IPS-15b (cell line): ENCODE results near the gene STAT5B.
"Not testable (repeated sequence)": the region's sequence is repeated elsewhere in the genome, so short reads cannot be mapped to it uniquely, and the experiment has no call there.

Source experiments
- H3K27me3 ChIP-seq: one replicate; pipeline ENCODE4 v1.6.1; 2013; ENCODE audit warnings: low read length; ENCODE audit not compliant: control insufficient read depth, insufficient read depth
- H3K36me3 ChIP-seq: one replicate; pipeline ENCODE4 v1.6.1; 2013; ENCODE audit warnings: low read length; ENCODE audit not compliant: control insufficient read depth, insufficient read depth
- H3K4me1 ChIP-seq: one replicate; pipeline ENCODE4 v1.6.1; 2013; ENCODE audit warnings: mild to moderate bottlenecking, low read length; ENCODE audit not compliant: control insufficient read depth, insufficient read depth
- H3K4me3 ChIP-seq: one replicate; pipeline ENCODE4 v1.5.1; 2013; ENCODE audit warnings: low read depth, low read length
- H3K9ac ChIP-seq: one replicate; pipeline ENCODE4 v1.6.1; 2013; ENCODE audit warnings: low read depth, mild to moderate bottlenecking, low read length
- H3K9me3 ChIP-seq: one replicate; pipeline ENCODE4 v1.6.1; 2013; ENCODE audit warnings: mild to moderate bottlenecking, low read length; ENCODE audit not compliant: control insufficient read depth, insufficient read depth

STAT5B gene

GRCh38 chr17:42270596-42270995 lies 5.6 kb downstream of the STAT5B start:
- Histone ChIP-seq H3K4me3 (no peak overlapping the region), H3K9me3 (no peaks in the 10 kb centered on the region), H3K36me3 (no peaks in the 10 kb centered on the region), H3K9ac (no peak overlapping the region), H3K27me3 (no peaks in the 10 kb centered on the region), H3K4me1 (peaks cover 27% of the 10 kb centered on the region)

GRCh38 chr17:42270170-42270535 lies 6.0 kb downstream of the STAT5B start:
- Histone ChIP-seq H3K9ac (no peak overlapping the region), H3K4me1 (peaks cover 27% of the 10 kb centered on the region), H3K9me3 (no peaks in the 10 kb centered on the region), H3K36me3 (no peaks in the 10 kb centered on the region), H3K4me3 (no peak overlapping the region), H3K27me3 (no peaks in the 10 kb centered on the region)

GRCh38 chr17:42268236-42268635 lies 8.0 kb downstream of the STAT5B start:
- H3K9me3 ChIP-seq: no peaks in the 10 kb centered on the region
- H3K9ac ChIP-seq: no peak overlapping the region
- H3K4me1 ChIP-seq: peaks cover 12% of the 10 kb centered on the region
- no peak overlapping the region for H3K4me3 ChIP-seq
- no peaks in the 10 kb centered on the region for H3K27me3 ChIP-seq
- no peaks in the 10 kb centered on the region for H3K36me3 ChIP-seq

DNA sequence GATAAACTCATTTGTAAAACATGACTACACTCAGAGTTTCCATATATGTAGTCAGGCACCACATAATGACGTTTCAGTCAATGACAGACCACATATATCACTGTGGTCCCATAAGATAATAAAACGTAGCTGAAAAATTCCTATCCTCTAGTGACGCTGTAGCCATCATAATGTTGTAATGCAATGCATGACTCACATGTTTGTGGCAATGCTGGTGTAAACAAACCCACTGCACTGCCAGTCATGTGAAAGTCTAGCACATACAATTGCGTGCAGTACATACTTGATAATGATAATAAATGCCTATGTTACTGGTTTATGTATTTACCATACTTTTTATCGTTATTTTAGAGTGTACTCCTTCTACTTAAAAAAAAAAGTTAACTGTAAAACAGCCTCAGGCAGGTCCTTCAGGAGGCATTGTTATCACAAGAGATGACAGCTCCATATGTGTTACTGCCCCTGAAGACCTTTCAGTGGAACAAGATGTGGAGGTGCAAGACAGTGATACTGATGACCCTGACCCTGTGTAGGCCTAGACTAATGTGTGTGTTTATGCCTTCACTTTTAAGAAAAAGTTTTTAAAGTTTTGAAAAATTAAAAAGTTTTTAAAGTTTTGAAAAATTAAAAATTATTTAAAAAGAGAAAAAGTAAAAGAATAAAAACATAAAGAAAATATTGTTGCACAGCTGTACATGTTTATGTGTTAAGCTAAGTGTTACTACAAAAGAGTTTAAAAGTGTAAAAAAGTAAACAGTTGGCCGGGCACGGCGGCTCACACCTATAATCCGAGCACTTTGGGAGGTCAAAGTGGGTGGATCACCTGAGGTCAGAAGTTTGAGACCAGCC lies 9.0 kb downstream of the STAT5B start:
- no peaks in the 10 kb centered on the region for H3K9me3 ChIP-seq
- H3K9ac ChIP-seq: no peak overlapping the region
- no peak overlapping the region for H3K4me3 ChIP-seq
- H3K36me3 ChIP-seq: no peaks in the 10 kb centered on the region
- H3K27me3 ChIP-seq: no peaks in the 10 kb centered on the region
- H3K4me1 ChIP-seq: peaks cover 3% of the 10 kb centered on the region

DNA sequence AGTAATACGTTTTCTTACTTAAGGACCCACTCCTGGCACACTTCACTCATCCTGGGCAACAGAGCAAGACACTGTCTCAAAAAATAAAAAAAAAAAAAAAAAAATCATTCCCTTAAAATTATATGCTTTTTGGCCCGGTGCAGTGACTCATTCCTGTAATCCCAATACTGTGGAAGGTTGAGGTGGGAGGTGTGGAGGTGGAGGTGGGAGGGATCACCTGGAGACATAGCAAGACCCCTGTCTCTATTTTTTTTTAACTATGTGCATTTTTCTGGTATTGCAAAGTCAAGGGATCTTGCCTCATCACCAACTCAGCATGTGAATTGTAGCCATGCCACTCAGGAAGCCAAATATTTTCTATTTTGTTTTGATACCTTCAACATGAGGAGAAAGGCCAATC lies 9.7 kb downstream of the STAT5B start:
- H3K9ac ChIP-seq: no peak overlapping the region
- H3K4me3 ChIP-seq: no peak overlapping the region
- H3K9me3 ChIP-seq: no peaks in the 10 kb centered on the region
- H3K4me1 ChIP-seq: no peaks in the 10 kb centered on the region
- H3K27me3 ChIP-seq: no peaks in the 10 kb centered on the region
- H3K36me3 ChIP-seq: no peaks in the 10 kb centered on the region

GRCh38 chr17:42264366-42264765 lies 11.8 kb downstream of the STAT5B start:
- not testable (repeated sequence) for H3K4me1 ChIP-seq, H3K27me3 ChIP-seq, H3K9me3 ChIP-seq

DNA sequence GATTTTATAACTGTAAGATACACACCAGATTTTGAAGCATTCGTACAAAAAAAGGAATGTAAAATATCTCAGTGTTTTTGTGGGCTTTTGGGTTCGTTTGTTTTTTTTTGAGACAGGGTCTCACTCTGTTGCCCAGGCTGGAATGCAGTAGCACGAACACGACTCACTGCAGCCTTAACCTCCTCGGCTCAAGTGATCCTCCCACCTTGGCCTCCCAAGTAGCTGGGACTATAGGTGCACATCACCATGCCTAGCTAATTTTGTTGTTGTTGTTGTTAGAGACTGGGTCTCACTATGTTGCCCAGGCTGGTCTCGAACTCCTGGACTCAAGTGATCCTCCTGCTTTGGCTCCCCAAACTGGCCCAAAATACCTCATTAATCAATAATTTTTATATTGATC lies 15.9 kb downstream of the STAT5B start:
- Histone ChIP-seq H3K4me3 (no peak overlapping the region), H3K4me1 (no peaks in the 10 kb centered on the region), H3K9me3 (no peaks in the 10 kb centered on the region), H3K27me3 (no peaks in the 10 kb centered on the region), H3K9ac (no peak overlapping the region), H3K36me3 (no peaks in the 10 kb centered on the region)

More at GRCh38 chr17:42264366-42264765, 11.8 kb downstream of the STAT5B start:
- not testable (repeated sequence) for H3K36me3 ChIP-seq, H3K4me3 ChIP-seq, H3K9ac ChIP-seq

DNA sequence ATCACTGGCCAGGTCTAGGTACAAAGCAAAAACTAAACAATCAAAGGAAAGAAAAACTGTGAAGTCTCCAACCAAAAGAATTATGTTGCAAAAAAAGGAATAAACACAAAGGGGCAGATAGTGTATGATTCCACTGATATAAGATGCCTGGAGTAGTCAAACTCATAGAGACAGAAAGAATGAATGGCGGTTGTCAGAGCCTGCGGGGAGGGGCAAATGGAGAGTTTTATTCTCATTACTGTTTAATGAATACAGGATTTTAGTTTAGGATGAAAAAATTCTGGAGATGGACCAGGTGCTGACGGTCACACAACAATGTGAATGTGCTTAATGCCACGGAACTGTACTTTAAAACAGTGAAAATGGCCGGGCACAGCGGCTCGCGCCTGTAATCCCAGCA lies 20.7 kb downstream of the STAT5B start:
- no peak overlapping the region for H3K4me3 ChIP-seq
- no peaks in the 10 kb centered on the region for H3K9me3 ChIP-seq
- H3K27me3 ChIP-seq: no peaks in the 10 kb centered on the region
- no peaks in the 10 kb centered on the region for H3K36me3 ChIP-seq
- peaks cover 5% of the 10 kb centered on the region for H3K4me1 ChIP-seq
- H3K9ac ChIP-seq: no peak overlapping the region

- Histone ChIP-seq H3K27me3 (no peaks in the 10 kb centered on the region), H3K4me3 (no peak overlapping the region), H3K36me3 (no peaks in the 10 kb centered on the region), H3K9me3 (no peaks in the 10 kb centered on the region), H3K9ac (no peak overlapping the region), H3K4me1 (peaks cover 9% of the 10 kb centered on the region)
These were observed 22.6 kb downstream of the STAT5B start for GRCh38 chr17:42253578-42253977.

- H3K9ac ChIP-seq: no peak overlapping the region
- no peaks in the 10 kb centered on the region for H3K36me3 ChIP-seq
- peaks cover 9% of the 10 kb centered on the region for H3K4me1 ChIP-seq
- no peaks in the 10 kb centered on the region for H3K9me3 ChIP-seq
- no peaks in the 10 kb centered on the region for H3K27me3 ChIP-seq
- H3K4me3 ChIP-seq: no peak overlapping the region
These were observed 23.3 kb downstream of the STAT5B start for GRCh38 chr17:42252597-42253550.

DNA sequence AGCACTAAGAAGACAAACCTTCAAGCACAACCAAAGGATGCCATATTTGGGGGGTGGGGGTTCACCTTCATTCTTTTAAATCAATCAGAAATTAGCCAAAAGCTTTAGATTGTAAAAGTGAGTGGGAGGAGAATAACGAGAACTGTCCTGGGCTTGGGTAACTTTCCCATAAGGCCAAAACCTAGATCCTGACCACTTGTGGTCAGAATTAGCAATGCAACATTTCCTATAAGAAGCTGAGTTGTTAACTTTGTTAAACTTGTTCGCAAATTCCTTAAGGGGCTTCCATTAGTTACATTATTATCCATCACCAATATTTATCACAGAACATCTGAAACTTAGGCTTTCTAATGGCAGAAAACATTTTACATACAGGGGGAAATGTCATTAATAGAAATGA lies 25.1 kb downstream of the STAT5B start:
- Histone ChIP-seq H3K9me3 (no peaks in the 10 kb centered on the region), H3K36me3 (no peaks in the 10 kb centered on the region), H3K4me1 (peaks cover 9% of the 10 kb centered on the region), H3K4me3 (no peak overlapping the region), H3K27me3 (no peaks in the 10 kb centered on the region), H3K9ac (no peak overlapping the region)
